GM06990 (cell line): ENCODE results near the gene NR1D2.
A peak's percentile ranks its signal among the peaks of the same experiment; 100 is the strongest.

Experiments used
- DNase-seq: peaks from one replicate; pipeline ENCODE4 v3.0.0-alpha.2; 2011; ENCODE audit not compliant: insufficient read length; ENCODE audit errors: extremely low read depth
- H3K27me3 ChIP-seq: replicated peaks from 2 replicates; pipeline ENCODE4 v1.6.0; 2011; ENCODE audit warnings: low read length; ENCODE audit not compliant: control insufficient read depth, insufficient read depth
- H3K36me3 ChIP-seq: 2 replicates; pipeline ENCODE4 v1.5.1; 2011; ENCODE audit warnings: low read length; ENCODE audit not compliant: control insufficient read depth, insufficient read depth
- H3K4me3 ChIP-seq: replicated peaks from 2 replicates; pipeline ENCODE4 v1.5.1; 2011; ENCODE audit warnings: low read depth, mild to moderate bottlenecking, control low read depth, low read length
- CTCF ChIP-seq: IDR thresholded peaks from 2 replicates; pipeline ENCODE4 v1.5.1; 2011; ENCODE audit warnings: low read length, control low read depth, mild to moderate bottlenecking, inconsistent platforms; ENCODE audit not compliant: insufficient read depth, poor library complexity, severe bottlenecking

The NR1D2 gene

DNA sequence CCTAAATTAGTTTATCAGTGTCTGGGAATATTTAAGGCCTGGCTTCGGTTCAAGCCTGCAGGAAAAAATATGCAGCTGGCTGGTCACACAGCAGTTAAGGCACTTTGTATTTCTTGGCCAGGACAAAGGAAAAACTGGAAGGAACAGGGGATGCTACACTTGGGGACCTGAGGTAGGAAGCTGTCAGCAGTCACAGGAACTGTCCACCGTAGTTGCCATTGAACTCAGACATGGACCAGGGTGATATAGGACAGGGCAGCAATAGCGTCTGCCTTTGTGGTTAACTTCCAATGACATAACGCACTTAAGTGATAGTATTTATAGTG lies 49.1 kb downstream of the NR1D2 start:
- H3K27me3 ChIP-seq, result no peaks in the 10 kb centered on the region
- DNase-seq, result no peak
- no peak for TF ChIP-seq CTCF
- H3K36me3 ChIP-seq, result no peaks in the 10 kb centered on the region
- H3K4me3 ChIP-seq, result no peak overlapping the region

DNA sequence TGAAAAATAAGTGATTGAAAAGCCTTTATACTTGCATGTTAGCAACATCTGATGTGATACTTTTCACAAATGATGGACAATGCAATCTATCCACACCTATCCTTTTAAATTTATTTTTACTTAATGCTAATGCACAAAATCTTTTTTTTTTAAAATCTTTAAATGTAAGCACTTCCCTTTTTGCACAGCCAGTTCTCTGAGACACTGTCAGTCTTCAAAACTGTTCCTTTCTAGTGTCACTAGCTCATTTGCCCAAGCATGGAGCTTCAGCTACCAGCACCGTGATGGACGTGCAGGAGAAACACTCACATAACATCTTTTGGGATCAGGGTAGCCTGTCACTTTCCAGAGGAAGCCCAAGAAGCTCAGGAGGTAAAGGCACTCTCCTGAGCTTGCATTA lies 50.1 kb downstream of the NR1D2 start:
- Histone ChIP-seq H3K4me3 (no peak overlapping the region), H3K27me3 (no peaks in the 10 kb centered on the region), H3K36me3 (no peaks in the 10 kb centered on the region)
- no peak for DNase-seq
- TF ChIP-seq CTCF, result no peak

DNA sequence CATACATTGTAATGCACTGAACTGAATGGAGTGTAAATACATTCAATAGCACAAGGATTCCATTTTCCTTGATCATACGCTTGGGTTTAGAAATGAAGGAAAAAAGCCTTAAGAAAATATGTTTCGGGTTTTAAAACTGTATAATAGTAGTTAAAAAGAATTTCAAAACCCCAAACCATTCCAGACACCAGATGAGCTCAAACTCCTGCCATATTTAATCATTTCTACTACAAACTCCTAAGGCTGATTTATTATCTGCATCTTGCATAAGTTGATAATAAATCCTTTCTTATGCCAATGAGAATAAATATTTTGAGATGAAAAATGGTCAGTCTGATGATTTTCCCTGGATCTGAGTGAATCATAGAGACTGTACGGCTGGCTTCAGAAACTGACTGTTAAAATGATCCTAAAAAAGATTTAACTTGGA lies 51.0 kb downstream of the NR1D2 start:
- H3K36me3 ChIP-seq, result no peaks in the 10 kb centered on the region
- no peak for TF ChIP-seq CTCF
- H3K4me3 ChIP-seq, result no peak overlapping the region
- no peak for DNase-seq
- no peaks in the 10 kb centered on the region for H3K27me3 ChIP-seq

GRCh38 chr3:23999012-23999641 lies 54.0 kb downstream of the NR1D2 start:
- Histone ChIP-seq H3K36me3 (no peaks in the 10 kb centered on the region), H3K27me3 (no peaks in the 10 kb centered on the region), H3K4me3 (no peak overlapping the region)
- peak; percentile 92 for TF ChIP-seq CTCF
- no peak for DNase-seq

DNA sequence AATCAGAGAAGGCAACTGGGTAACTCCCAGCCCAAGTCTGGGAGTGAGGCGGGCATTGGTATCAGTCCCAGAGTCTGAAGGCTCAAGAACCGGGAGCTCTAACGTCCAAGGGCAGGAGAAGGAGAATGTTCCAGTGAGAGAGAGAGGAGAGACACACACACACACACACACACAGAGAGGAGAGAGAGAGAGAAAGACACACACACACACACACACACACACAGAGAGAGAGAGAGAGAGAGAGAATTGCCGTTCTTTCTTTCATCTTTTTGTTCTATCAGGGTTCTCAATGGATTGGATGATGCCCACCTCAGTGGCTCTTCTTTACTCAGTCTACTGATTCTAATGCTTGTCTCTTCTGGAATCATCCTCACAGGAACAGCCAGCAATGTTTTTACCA lies 57.0 kb downstream of the NR1D2 start:
- no peaks in the 10 kb centered on the region for H3K36me3 ChIP-seq
- no peak for TF ChIP-seq CTCF
- DNase-seq, result no peak

DNA sequence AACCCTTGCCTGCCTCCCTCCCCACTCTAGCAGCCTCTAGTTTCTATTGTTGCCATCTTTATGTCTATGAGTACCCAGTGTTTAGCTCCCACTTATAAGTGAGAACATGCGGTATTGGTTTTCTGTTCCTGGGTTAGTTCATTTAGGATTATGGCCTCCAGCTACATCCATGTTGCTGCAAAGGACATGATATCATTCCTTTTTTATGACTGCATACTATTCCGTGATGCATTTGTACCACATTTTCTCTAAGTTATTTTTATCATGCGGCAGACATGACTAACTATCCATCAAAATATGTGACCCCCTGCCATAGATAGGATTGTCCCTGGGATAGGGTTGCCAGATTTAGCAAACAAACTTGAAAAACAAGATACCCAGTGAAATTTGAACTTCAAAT lies 58.4 kb downstream of the NR1D2 start:
- Histone ChIP-seq H3K27me3 (no peaks in the 10 kb centered on the region), H3K4me3 (no peak overlapping the region)
- no peak for TF ChIP-seq CTCF

More for the DNA sequence above, 57.0 kb downstream of the NR1D2 start:
- Histone ChIP-seq H3K27me3 (no peaks in the 10 kb centered on the region), H3K4me3 (no peak overlapping the region)

More for the DNA sequence above, 58.4 kb downstream of the NR1D2 start:
- DNase-seq, result no peak
- H3K36me3 ChIP-seq, result no peaks in the 10 kb centered on the region
